ENCODE data around the gene GASK1A. TPM values are rescaled to one million over a fixed set of nuclear protein-coding genes. Genes with fewer than 3 reads are reported as not detected.

Gene GASK1A
- total and polyA plus RNA-seq, 2 of the 8 experiments (the other 6 are each of a cell fraction or from before 2014, with no cell fraction given): 4.7 to 7.9 TPM

DNA sequence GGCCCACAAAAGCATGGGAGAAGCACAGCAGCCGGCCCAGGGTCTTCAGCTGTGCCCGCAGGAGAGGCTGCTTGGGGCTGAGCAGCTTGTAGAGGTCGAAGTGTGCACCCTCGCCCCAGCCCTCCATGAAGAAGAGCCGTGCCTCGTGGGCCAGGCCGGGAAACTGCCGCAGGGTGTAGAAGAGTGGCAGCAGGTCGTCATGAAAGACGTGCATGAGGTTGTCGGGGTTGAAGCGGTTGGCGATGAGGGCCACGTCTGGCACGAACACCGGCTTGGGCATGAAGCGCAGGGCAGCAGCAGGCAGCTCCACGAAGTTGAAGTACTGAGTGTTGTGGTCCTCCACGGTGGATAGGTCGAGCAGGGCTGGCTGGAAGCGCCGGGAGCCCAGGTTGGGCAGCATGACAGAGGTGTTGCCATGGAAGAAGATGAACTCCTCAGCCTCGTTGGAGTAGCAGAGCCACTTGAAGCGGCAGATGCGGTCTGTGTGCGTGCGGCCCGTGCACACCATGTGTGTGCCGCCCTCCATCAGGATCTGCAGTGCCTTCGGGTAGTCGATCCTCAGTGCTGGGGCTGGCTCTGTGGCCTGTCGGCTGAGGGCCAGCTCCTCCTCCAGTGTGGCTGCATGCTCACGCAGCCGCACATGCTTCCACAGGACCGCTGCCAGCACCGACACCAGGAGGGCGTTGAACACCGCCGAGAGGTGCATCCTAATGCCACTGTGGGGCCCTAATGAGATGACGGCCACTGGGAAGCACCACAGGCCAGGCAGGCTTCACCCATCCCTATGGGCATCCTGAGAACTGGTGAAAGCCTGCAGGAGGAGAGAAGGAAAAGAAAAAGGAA, 101.8 kb downstream of the GASK1A start (continued):
- TF ChIP-seq, protein P1, sequence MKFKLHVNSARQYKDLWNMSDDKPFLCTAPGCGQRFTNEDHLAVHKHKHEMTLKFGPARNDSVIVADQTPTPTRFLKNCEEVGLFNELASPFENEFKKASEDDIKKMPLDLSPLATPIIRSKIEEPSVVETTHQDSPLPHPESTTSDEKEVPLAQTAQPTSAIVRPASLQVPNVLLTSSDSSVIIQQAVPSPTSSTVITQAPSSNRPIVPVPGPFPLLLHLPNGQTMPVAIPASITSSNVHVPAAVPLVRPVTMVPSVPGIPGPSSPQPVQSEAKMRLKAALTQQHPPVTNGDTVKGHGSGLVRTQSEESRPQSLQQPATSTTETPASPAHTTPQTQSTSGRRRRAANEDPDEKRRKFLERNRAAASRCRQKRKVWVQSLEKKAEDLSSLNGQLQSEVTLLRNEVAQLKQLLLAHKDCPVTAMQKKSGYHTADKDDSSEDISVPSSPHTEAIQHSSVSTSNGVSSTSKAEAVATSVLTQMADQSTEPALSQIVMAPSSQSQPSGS (IDR thresholded peaks at IDR 0.05; ENCODE audit: low read length): no peak
- TF ChIP-seq RXRA (IDR thresholded peaks at IDR 0.05; ENCODE audit: insufficient read depth, low read depth, low read length) (no peak), PHF8 (conservative IDR thresholded peaks at IDR 0.05; ENCODE audit: low read depth, low read length) (no peak), YY1 (IDR thresholded peaks at IDR 0.05; ENCODE audit: low read depth, low read length) (no peak), RNF2 (IDR thresholded peaks at IDR 0.05; ENCODE audit: borderline replicate concordance, low read depth, low read length, missing control alignments, poor library complexity, severe bottlenecking) (no peak), GTF2F1 (IDR thresholded peaks at IDR 0.05; ENCODE audit: borderline replicate concordance, low read depth, low read length) (no peak), TEAD4 (IDR thresholded peaks at IDR 0.05; ENCODE audit: low read depth, low read length) (no peak), KDM5A (IDR thresholded peaks at IDR 0.05; ENCODE audit: low read length) (no peak), JUN (IDR thresholded peaks at IDR 0.05; ENCODE audit: low read depth, low read length) (no peak)
- TF ChIP-seq, protein P2, sequence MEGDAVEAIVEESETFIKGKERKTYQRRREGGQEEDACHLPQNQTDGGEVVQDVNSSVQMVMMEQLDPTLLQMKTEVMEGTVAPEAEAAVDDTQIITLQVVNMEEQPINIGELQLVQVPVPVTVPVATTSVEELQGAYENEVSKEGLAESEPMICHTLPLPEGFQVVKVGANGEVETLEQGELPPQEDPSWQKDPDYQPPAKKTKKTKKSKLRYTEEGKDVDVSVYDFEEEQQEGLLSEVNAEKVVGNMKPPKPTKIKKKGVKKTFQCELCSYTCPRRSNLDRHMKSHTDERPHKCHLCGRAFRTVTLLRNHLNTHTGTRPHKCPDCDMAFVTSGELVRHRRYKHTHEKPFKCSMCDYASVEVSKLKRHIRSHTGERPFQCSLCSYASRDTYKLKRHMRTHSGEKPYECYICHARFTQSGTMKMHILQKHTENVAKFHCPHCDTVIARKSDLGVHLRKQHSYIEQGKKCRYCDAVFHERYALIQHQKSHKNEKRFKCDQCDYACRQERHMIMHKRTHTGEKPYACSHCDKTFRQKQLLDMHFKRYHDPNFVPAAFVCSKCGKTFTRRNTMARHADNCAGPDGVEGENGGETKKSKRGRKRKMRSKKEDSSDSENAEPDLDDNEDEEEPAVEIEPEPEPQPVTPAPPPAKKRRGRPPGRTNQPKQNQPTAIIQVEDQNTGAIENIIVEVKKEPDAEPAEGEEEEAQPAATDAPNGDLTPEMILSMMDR (IDR thresholded peaks at IDR 0.05; ENCODE audit: control extremely low read depth in 1 of 3, insufficient read depth in 1 of 3, low read depth in 1 of 3, low read length in 3 of 3): no peak
